ENCODE data around the gene STK38.
A peak's percentile ranks its signal among the peaks of the same experiment; 100 is the strongest.

The STK38 gene

GRCh38 chr6:36546920-36547645, at the start of gene STK38:
TSS of gene STK38 (minus strand) at chr6:36547479. CDS start at chr6:36540202, 7,277 bp downstream.
- no peaks in the 10 kb centered on the region for H3K9me3 ChIP-seq (ENCODE audit: insufficient read depth, low read length, severe bottlenecking)
- H3K4me1 ChIP-seq (ENCODE audit: insufficient read depth, low read length), result peaks cover 42% of the 10 kb centered on the region
- H2AFZ ChIP-seq (ENCODE audit: low read depth, low read length), result peak within 1 kb of the TSS; percentile 94

GRCh38 chr6:36596356-36596755, 49.1 kb upstream of the STK38 start:
- peaks cover 68% of the 10 kb centered on the region for H3K36me3 ChIP-seq (ENCODE audit: insufficient read depth, low read length)
- no peak overlapping the region for H2AFZ ChIP-seq (ENCODE audit: low read depth, low read length)
- TF ChIP-seq CTCF (IDR thresholded peaks at IDR 0.05; ENCODE audit: borderline replicate concordance, extremely low read depth, low read length, poor library complexity, severe bottlenecking) (no peak), EZH2 (IDR thresholded peaks at IDR 0.05; ENCODE audit: borderline replicate concordance, low read depth, low read length, severe bottlenecking) (no peak)
- peak overlapping the region; percentile 66 to 70 for H3K4me3 ChIP-seq (ENCODE audit: low read depth in 1 of 2, low read length in 2 of 2)
- peaks cover 91% of the 10 kb centered on the region for H3K79me2 ChIP-seq (ENCODE audit: insufficient read depth, low read length)
- peaks cover 65% of the 10 kb centered on the region for H4K20me1 ChIP-seq (ENCODE audit: insufficient read depth, low read length)
- peaks cover 74% of the 10 kb centered on the region for H3K4me1 ChIP-seq (ENCODE audit: insufficient read depth, low read length)
- H3K27me3 ChIP-seq (ENCODE audit: insufficient read depth, low read length, poor library complexity), result no peaks in the 10 kb centered on the region
- peak overlapping the region; percentile 97 for H3K27ac ChIP-seq (ENCODE audit: low read length)
- no peak for DNase-seq
- ATAC-seq (ENCODE audit: insufficient read depth, low read depth), result no peak
- H3K9me3 ChIP-seq (ENCODE audit: insufficient read depth, low read length, severe bottlenecking), result no peaks in the 10 kb centered on the region
- H3K4me2 ChIP-seq (ENCODE audit: insufficient read depth, low read length), result peak overlapping the region; percentile 75
- peak overlapping the region; percentile 78 for H3K9ac ChIP-seq (ENCODE audit: low read depth, low read length)

More at GRCh38 chr6:36546920-36547645, at the start of gene STK38:
- peaks cover 12% of the 10 kb centered on the region for H3K36me3 ChIP-seq (ENCODE audit: insufficient read depth, low read length)
- peaks cover 56% of the 10 kb centered on the region for H3K79me2 ChIP-seq (ENCODE audit: insufficient read depth, low read length)
- ATAC-seq (ENCODE audit: insufficient read depth, low read depth) (peak; percentile 89), DNase-seq (peak; percentile 94)
- TF ChIP-seq CTCF (IDR thresholded peaks at IDR 0.05; ENCODE audit: borderline replicate concordance, extremely low read depth, low read length, poor library complexity, severe bottlenecking), result peak; percentile 43
- TF ChIP-seq EZH2 (IDR thresholded peaks at IDR 0.05; ENCODE audit: borderline replicate concordance, low read depth, low read length, severe bottlenecking), result no peak
- no peaks in the 10 kb centered on the region for H3K27me3 ChIP-seq (ENCODE audit: insufficient read depth, low read length, poor library complexity)
- peak within 1 kb of the TSS; percentile 85 to 89 for H3K4me3 ChIP-seq (ENCODE audit: low read depth in 1 of 2, low read length in 2 of 2)
- H3K4me2 ChIP-seq (ENCODE audit: insufficient read depth, low read length), result peak within 1 kb of the TSS; percentile 70
- H3K27ac ChIP-seq (ENCODE audit: low read length), result peak within 1 kb of the TSS; percentile 95
- peak within 1 kb of the TSS; percentile 91 for H3K9ac ChIP-seq (ENCODE audit: low read depth, low read length)
- H4K20me1 ChIP-seq (ENCODE audit: insufficient read depth, low read length), result peaks cover 7% of the 10 kb centered on the region

- Histone ChIP-seq H3K9me3 (ENCODE audit: insufficient read depth, low read length, severe bottlenecking) (no peaks in the 10 kb centered on the region), H4K20me1 (ENCODE audit: insufficient read depth, low read length) (peaks cover 52% of the 10 kb centered on the region), H3K27ac (ENCODE audit: low read length) (peak overlapping the region; percentile 97), H3K4me2 (ENCODE audit: insufficient read depth, low read length) (peak overlapping the region; percentile 75), H3K4me1 (ENCODE audit: insufficient read depth, low read length) (peaks cover 61% of the 10 kb centered on the region), H2AFZ (ENCODE audit: low read depth, low read length) (no peak overlapping the region), H3K27me3 (ENCODE audit: insufficient read depth, low read length, poor library complexity) (no peaks in the 10 kb centered on the region), H3K9ac (ENCODE audit: low read depth, low read length) (peak overlapping the region; percentile 78), H3K4me3 (ENCODE audit: low read depth in 1 of 2, low read length in 2 of 2) (peak overlapping the region; percentile 66 to 70), H3K79me2 (ENCODE audit: insufficient read depth, low read length) (peaks cover 78% of the 10 kb centered on the region), H3K36me3 (ENCODE audit: insufficient read depth, low read length) (peaks cover 55% of the 10 kb centered on the region)
- no peak for ATAC-seq (ENCODE audit: insufficient read depth, low read depth)
- TF ChIP-seq EZH2 (IDR thresholded peaks at IDR 0.05; ENCODE audit: borderline replicate concordance, low read depth, low read length, severe bottlenecking) (no peak), CTCF (IDR thresholded peaks at IDR 0.05; ENCODE audit: borderline replicate concordance, extremely low read depth, low read length, poor library complexity, severe bottlenecking) (no peak)
- peak; percentile 44 for DNase-seq
These were observed 47.8 kb upstream of the STK38 start for GRCh38 chr6:36594816-36595643.
